GM12878 (cell line): ENCODE results near the gene RPL37A. TPM values are rescaled to one million over a fixed set of nuclear protein-coding genes. Genes with fewer than 3 reads are reported as not detected.

Source experiments
- ATAC-seq: fragments of 200-7000 bp; cut with Tn5 transposase; 3 replicates; pipeline ENCODE4 v1.9.1; 2020; ENCODE audit warnings: mild to moderate bottlenecking, moderate library complexity
- BruUV-seq: library from RNA; stranded (reverse); fragments of 400-500 nt; replicated peaks from 2 replicates; lab custom pipeline; 2021; lab: Mats Ljungman, UMichigan
- CTCF ChIA-PET: fragments of 300-600 bp; sonication (Branson Sonifier 250); formaldehyde crosslinking; extraction: SDS; loops from one replicate; lab custom pipeline; 2021; ENCODE audit warnings: inconsistent platforms; lab: Yijun Ruan, JAX
- POLR2A ChIA-PET: fragments of 350-600 bp; formaldehyde crosslinking; extraction: SDS; loops from one replicate; lab custom pipeline; 2021; ENCODE audit warnings: inconsistent platforms; lab: Charles Lee
- RAD21 ChIA-PET: fragments of 300-600 bp; sonication (Branson Sonifier 250); formaldehyde crosslinking; loops from one replicate; lab custom pipeline; 2023; ENCODE audit warnings: antibody characterized with exemption; ENCODE audit not compliant: unreplicated experiment; lab: Charles Lee
- SMC1A ChIA-PET: fragments of 300-600 bp; sonication (Branson Sonifier 250); formaldehyde crosslinking; loops from one replicate; lab custom pipeline; 2023; ENCODE audit not compliant: unreplicated experiment, uncharacterized antibody; lab: Charles Lee
- DNase-seq: peaks from one replicate; pipeline ENCODE4 v3.0.0-alpha.2; 2011; ENCODE audit warnings: low read depth, low spot score
- FAIRE-seq: peaks from 3 replicates; lab custom pipeline; 2011; peaks lifted over from hg19 to GRCh38; lab: Jason Lieb, UNC
- H2AFZ ChIP-seq: 2 replicates; pipeline ENCODE4 v1.6.0; 2011; ENCODE audit warnings: low read depth, low read length, control low read depth; ENCODE audit not compliant: control insufficient read depth
- H3K27ac ChIP-seq: 2 replicates; pipeline ENCODE4 v1.5.1; 2011; ENCODE audit warnings: control low read depth; ENCODE audit not compliant: control insufficient read depth, insufficient read depth
- H3K27me3 ChIP-seq, 2 experiments: replicated peaks in 1 of 2; 2 replicates each; pipeline versions ENCODE4 v1.6.0 to v1.6.1; 2011; ENCODE audit warnings: low read length in 1 of 2; ENCODE audit not compliant: control insufficient read depth in 2 of 2, insufficient read depth in 2 of 2
- H3K36me3 ChIP-seq, 2 experiments: 2 replicates each; pipeline ENCODE4 v1.5.1; 2011; ENCODE audit warnings: low read length in 1 of 2; ENCODE audit not compliant: control insufficient read depth in 2 of 2, insufficient read depth in 2 of 2
- H3K4me1 ChIP-seq: 2 replicates; pipeline ENCODE4 v1.6.1; 2011; ENCODE audit warnings: mild to moderate bottlenecking, low read length, moderate library complexity, mixed read lengths; ENCODE audit not compliant: control insufficient read depth, insufficient read depth
- H3K4me2 ChIP-seq: 2 replicates; pipeline ENCODE4 v1.6.0; 2011; ENCODE audit warnings: control low read depth; ENCODE audit not compliant: control insufficient read depth, insufficient read depth
- H3K4me3 ChIP-seq: fragments of 200-600 bp; sonication (generic); 2 replicates; pipeline ENCODE4 v1.5.1; 2016
- H3K79me2 ChIP-seq: 2 replicates; pipeline ENCODE4 v1.6.0; 2011; ENCODE audit warnings: low read length; ENCODE audit not compliant: control insufficient read depth, insufficient read depth
- H3K9ac ChIP-seq: 2 replicates; pipeline ENCODE4 v1.8.0; 2011; ENCODE audit warnings: low read length, control low read depth, mixed read lengths; ENCODE audit not compliant: control insufficient read depth, insufficient read depth
- H3K9me3 ChIP-seq: replicated peaks from 3 replicates; pipeline ENCODE4 v1.5.1; 2011; ENCODE audit warnings: mild to moderate bottlenecking, low read length; ENCODE audit not compliant: control insufficient read depth, insufficient read depth
- H4K20me1 ChIP-seq: 2 replicates; pipeline ENCODE4 v1.6.0; 2011; ENCODE audit not compliant: control insufficient read depth, insufficient read depth
- FOXK2 ChIP-seq: fragments of 450-650 bp; IDR thresholded peaks from 2 replicates; pipeline ENCODE4 v1.6.1; 2017; ENCODE audit warnings: mild to moderate bottlenecking, moderate library complexity
- POLR2A ChIP-seq: IDR thresholded peaks from 2 replicates; pipeline ENCODE4 v1.6.1; 2011; ENCODE audit warnings: low read depth, mild to moderate bottlenecking, low read length
- POLR2AphosphoS5 ChIP-seq: IDR thresholded peaks from 2 replicates; pipeline ENCODE4 v1.6.1; 2011; ENCODE audit warnings: mild to moderate bottlenecking, low read length, inconsistent platforms
- SMAD5 ChIP-seq: IDR thresholded peaks from 2 replicates; pipeline ENCODE4 v1.6.1; 2016; ENCODE audit warnings: antibody characterized with exemption, low read depth
- WGBS: methylation state at CpG from one replicate; pipeline ENCODE4 v1.1.6; 2016; ENCODE audit warnings: low lambda C conversion rate; ENCODE audit not compliant: insufficient replicate concordance, insufficient coverage; ENCODE audit errors: missing lambda C conversion rate; 5-methylcytosine and 5-hydroxymethylcytosine counted together
- in situ Hi-C: fragments of 300-500 bp; cut with MboI; formaldehyde crosslinking; loops from 9 replicates; pipeline ENCODE4 v1.14.3; 2018; ENCODE audit warnings: mixed read lengths
- intact Hi-C: fragments of 100-400 bp; cut with micrococcal nuclease; formaldehyde crosslinking; loops from one replicate; pipeline ENCODE4 v1.14.2; 2022; ENCODE audit not compliant: unreplicated experiment
- polyA plus RNA-seq, 11 experiments: library from polyadenylated mRNA; depleted of rRNA in 4 of 11; unstranded in 6 of 11; stranded (reverse) in 5 of 11; fragments of >200 nt; fragmentation: Nextera tagmentation in 4 of 11; fragmentation: Illumina TruSeq in 1 of 11; extraction: Ambion mirVana in 4 of 11; extraction: Trizol in 1 of 11; gene quantifications; 1 replicate in 1 of 11; 2 replicates in 10 of 11; pipeline versions ENCODE4 v1.2.1 to v1.2.3, GENCODE V29; 2011 to 2016; ENCODE audit warnings: inconsistent platforms in 2 of 11, missing spikeins in 2 of 11, low read depth in 1 of 11
- total RNA-seq, 4 experiments: library from RNA; depleted of rRNA in 3 of 4; stranded (reverse); fragments of >200 nt in 3 of 4; fragmentation: Illumina TruSeq in 1 of 4; extraction: Trizol in 1 of 4; gene quantifications; 2 replicates each; pipeline versions ENCODE4 v1.2.1 to v1.2.3, GENCODE V29; 2013 to 2021

RPL37A gene
- total and polyA plus RNA-seq, 10 of the 15 experiments (the other 5 are each of a cell fraction or from before 2014, with no cell fraction given): 2,847 to 6,854 (median 5,110) TPM

GRCh38 chr2:216505133-216506106 is 6.8 kb downstream of the RPL37A start:
- ATAC-seq (no peak; the same call in 2 of the 3 replicates), FAIRE-seq (no peak), DNase-seq (no peak)
- peaks cover 27% of the 10 kb centered on the region for H3K79me2 ChIP-seq
- POLR2A ChIA-PET: interaction anchor here (0.7 to 1.2 kb wide), 2 partner anchors 9 to 88 kb away, joined by 3 read pairs; no protein-coding TSS in a partner anchor
- RAD21 ChIA-PET: no interaction called here
- peaks cover 10 to 51% of the 10 kb centered on the region in 2 experiments for H3K36me3 ChIP-seq
- H3K27ac ChIP-seq: no peak overlapping the region
- H3K4me2 ChIP-seq: no peak overlapping the region
- no peak overlapping the region for H3K9ac ChIP-seq
- H3K4me1 ChIP-seq: peaks cover 7% of the 10 kb centered on the region; the same call in 1 of the 2 replicates
- TF ChIP-seq POLR2AphosphoS5: peak; percentile 59; the same call in 1 of the 2 replicates
- TF ChIP-seq FOXK2: no peak
- TF ChIP-seq POLR2A: peak; percentile 58
- 0 out of 2 replicates have a peak, but pooled peaks have one; percentile 17 for TF ChIP-seq SMAD5
- 91% methylated on average over 15 of the region's 15 CpGs for WGBS
- no peak overlapping the region for H2AFZ ChIP-seq
- in situ Hi-C loops: no loop called here
- H3K4me3 ChIP-seq: no peak overlapping the region
- CTCF ChIA-PET: interaction anchor here (0.7 to 3.5 kb wide), 2 partner anchors 13 to 18 kb away, joined by 4 to 25 read pairs; no protein-coding TSS in a partner anchor
- no TSS peak for BruUV-seq
- SMC1A ChIA-PET: interaction anchor here (0.7 to 1.4 kb wide), 2 partner anchors 12 to 396 kb away, joined by 4 read pairs; partner anchors contain the start of gene XRCC5
- peaks cover 4% of the 10 kb centered on the region; the same call in 1 of the 2 replicates for H4K20me1 ChIP-seq
- no peaks in the 10 kb centered on the region; the same call in 2 of the 3 replicates for H3K9me3 ChIP-seq
- intact Hi-C loops: loop anchor here (10.0 kb wide), 1 partner anchor 391 kb away; no protein-coding TSS in a partner anchor
- H3K27me3 ChIP-seq: no peaks in the 10 kb centered on the region
